Fibroblast of mammary gland (primary cell): ENCODE results near the gene XPNPEP1.
A peak's percentile ranks its signal among the peaks of the same experiment; 100 is the strongest.

ENCODE experiments used
- DNase-seq: peaks from one replicate; pipeline ENCODE4 v3.0.0-alpha.2; 2010; ENCODE audit warnings: low read depth
- H3K4me3 ChIP-seq: 2 replicates; pipeline ENCODE4 v1.5.1; 2011; ENCODE audit warnings: low read depth, mild to moderate bottlenecking, low read length, moderate library complexity; ENCODE audit not compliant: control insufficient read depth
- TF ChIP-seq, protein P1 (sequence below): conservative IDR thresholded peaks from 2 replicates; pipeline ENCODE4 v1.5.1; 2011; ENCODE audit warnings: low read depth, low read length, inconsistent platforms; ENCODE audit not compliant: control insufficient read depth, insufficient read depth

The XPNPEP1 gene

DNA sequence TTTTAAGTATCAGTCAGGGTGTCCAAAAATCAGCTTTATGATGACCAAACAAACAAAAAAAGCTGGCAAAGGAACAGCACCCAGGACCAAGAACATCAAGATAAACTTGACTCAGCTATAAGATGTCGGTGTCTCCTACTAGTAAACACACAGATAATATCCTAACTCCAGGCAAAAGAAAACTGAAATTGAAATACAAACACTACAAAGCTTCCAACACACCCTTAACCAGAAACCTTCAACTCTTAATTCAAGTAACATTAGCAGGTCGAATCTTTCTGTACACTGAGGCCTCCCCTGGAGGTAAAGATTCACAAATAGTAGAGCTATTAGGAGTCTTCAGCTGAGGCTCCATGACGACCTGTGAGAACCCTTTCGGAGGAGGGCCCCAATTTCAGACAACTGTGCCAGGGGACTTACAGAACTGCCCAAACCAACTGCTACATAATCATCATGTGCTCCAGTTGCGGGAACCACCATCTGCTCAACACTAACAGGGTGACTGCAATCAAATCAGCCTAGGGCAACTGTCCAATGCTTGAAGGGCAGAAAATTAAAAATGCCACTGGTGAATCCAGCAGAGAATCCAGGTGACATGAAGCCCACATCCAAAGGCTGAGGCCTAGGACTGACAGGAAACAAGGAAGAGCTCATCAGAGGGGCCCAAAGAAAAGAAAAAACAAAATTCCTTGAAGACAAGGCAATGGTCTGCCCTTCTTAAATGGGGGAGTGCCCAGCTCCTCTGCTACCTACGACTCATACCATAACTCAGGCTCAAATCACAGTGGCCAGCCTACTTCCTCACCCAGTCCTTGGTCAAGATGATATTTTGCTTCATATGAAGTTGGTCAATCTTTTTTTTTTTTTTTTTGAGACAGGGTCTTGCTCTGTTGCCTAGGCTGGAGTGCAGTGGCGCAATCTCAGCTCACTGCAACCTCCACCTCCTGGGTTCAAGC, 20.0 kb downstream of the XPNPEP1 start:
- DNase-seq, result peak; percentile 60
- no peak overlapping the region for H3K4me3 ChIP-seq
- TF ChIP-seq, protein P1, sequence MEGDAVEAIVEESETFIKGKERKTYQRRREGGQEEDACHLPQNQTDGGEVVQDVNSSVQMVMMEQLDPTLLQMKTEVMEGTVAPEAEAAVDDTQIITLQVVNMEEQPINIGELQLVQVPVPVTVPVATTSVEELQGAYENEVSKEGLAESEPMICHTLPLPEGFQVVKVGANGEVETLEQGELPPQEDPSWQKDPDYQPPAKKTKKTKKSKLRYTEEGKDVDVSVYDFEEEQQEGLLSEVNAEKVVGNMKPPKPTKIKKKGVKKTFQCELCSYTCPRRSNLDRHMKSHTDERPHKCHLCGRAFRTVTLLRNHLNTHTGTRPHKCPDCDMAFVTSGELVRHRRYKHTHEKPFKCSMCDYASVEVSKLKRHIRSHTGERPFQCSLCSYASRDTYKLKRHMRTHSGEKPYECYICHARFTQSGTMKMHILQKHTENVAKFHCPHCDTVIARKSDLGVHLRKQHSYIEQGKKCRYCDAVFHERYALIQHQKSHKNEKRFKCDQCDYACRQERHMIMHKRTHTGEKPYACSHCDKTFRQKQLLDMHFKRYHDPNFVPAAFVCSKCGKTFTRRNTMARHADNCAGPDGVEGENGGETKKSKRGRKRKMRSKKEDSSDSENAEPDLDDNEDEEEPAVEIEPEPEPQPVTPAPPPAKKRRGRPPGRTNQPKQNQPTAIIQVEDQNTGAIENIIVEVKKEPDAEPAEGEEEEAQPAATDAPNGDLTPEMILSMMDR, result no peak

DNA sequence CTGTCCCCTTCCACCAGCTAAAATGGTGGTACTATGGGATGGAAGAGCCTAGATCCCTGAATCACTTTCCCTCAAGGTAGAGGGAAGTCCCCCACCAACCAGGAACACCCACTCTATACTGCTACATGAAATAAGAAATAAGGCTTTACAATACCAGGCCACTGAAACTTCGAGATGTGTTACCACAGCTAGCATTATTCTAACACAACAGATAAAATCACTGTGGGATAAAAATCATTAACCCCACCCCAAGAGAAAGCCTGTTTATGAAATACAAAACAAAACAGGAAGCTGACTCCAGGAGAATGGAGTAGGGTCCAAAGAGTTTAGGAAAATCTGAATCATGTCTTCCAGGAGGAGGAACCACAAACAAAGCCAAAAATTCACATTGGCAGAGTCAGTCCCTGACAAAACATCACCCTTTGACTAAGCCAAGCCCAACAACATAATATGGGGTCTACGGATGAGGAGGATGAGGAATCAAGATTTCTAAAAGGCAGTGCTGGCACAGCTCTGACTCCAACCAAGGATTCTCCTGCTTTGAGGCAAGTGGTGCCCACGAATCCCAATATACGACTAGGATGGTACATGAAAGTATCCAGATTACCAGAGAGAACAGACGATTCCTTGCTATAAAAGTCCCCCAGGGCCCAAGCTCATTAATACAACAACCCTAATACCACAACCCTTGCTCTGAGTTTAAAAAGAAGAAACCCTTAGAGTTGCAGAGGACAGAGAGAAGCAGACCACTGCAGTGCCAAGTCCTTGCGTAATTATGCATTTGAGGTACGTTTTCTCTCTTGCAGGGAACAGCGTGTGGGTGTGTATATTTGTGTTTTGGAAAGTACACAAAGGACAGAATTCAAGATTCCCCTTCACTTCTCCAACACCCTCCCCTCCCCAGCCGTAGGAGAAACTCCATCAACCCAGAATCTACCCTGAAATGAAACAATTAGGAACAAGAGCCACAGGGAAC, 23.7 kb downstream of the XPNPEP1 start:
- TF ChIP-seq, protein P1, result no peak

DNA sequence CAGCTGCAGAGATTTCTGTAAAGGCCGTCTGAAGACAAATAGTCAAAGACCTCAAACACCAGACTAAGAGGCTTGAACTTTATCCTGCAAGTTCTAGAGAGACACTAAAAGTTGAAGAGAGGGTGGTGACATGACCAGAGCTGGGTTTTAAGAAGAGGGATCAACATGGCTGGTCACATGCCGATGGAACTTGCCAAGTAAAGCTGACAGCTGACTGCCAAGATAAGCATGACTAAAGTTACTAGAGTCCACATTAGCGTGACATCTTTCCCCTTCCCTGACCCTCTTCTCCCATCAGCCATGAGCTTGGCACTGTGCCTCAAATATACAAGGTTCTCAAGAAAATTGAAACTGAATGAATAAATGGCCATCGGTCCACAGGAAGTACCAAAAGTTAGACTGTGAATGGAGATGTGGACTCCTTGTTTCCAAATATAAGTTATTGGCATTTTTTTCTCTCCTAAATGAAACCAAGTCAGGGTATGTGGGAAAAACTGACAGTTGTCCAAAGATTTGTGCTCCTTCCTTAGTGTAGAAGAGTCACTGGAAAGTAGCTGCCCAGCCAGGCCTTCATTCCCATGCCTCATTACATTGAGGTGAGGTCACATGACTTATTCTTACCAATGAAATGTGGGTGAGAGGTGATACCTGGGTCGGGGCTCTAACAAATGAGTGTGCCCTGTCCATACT, 24.5 kb downstream of the XPNPEP1 start:
- H3K4me3 ChIP-seq, result no peak overlapping the region
- TF ChIP-seq, protein P1, result no peak
- DNase-seq, result peak; percentile 77

More for the DNA sequence above, 23.7 kb downstream of the XPNPEP1 start:
- peak; percentile 91 for DNase-seq
- H3K4me3 ChIP-seq, result no peak overlapping the region

DNA sequence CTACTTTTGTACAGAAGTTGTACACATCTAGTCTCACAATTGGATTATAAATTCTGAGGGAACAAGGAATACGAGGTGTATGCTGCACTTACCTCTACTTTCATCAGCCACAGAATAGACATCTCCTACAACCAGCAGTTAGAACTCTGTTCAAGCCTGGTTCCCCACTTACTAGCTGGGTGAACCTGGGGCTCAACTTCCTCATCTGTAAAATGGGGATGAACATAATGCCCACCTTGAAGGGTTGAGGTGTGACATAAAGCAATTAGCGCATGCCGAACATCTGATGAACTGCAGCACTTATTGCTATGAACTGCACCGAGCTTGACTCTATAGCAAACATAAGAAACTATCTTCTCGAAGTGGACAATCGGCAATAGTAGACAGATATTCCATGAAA, 25.3 kb downstream of the XPNPEP1 start:
- H3K4me3 ChIP-seq, result no peak overlapping the region
- DNase-seq, result no peak
- TF ChIP-seq, protein P1, result no peak

DNA sequence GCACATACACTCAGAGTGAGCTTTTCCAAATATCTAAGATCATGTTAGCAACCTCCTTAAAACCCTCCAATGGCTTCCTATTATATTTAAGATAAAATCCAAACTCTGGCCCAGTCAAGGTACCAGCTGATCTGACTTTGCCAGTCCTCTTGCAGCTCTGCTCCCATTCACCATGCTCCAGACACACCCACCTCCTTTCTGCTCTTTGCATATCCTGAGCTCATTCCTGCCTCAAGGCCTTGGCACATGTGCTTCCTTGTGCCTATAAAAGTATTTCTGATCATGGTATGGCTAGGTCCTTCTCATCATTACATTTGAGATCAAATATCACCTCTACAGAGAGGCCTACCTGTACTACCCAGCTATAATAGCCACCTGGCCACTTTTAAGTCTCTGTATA, 27.5 kb downstream of the XPNPEP1 start:
- DNase-seq, result no peak
- TF ChIP-seq, protein P1, result no peak
- no peak overlapping the region for H3K4me3 ChIP-seq
